H1 (cell line): Measurements from ENCODE around the gene KRT37. TPM values are rescaled to one million over a fixed set of nuclear protein-coding genes. Genes with fewer than 3 reads are reported as not detected.

Experiments
- CTBP2 ChIP-seq: IDR thresholded peaks from 2 replicates; pipeline ENCODE4 v1.7.0; 2011; ENCODE audit warnings: borderline replicate concordance, mild to moderate bottlenecking, moderate library complexity, mixed read lengths, low read length; ENCODE audit not compliant: insufficient read depth, insufficient read length
- EZH2 ChIP-seq: fragments of 200-600 bp; sonication (generic); IDR thresholded peaks from 2 replicates; pipeline ENCODE4 v1.7.1; 2012; ENCODE audit warnings: low read depth, mild to moderate bottlenecking, moderate library complexity, low read length, inconsistent platforms; ENCODE audit not compliant: severe bottlenecking
- TAF1 ChIP-seq: IDR thresholded peaks from 2 replicates; pipeline ENCODE4 v1.6.1; 2011; ENCODE audit warnings: mild to moderate bottlenecking, low read depth, low read length
- polyA plus RNA-seq, 7 experiments: library from polyadenylated mRNA; depleted of rRNA in 3 of 7; stranded (reverse) in 5 of 7; unstranded in 2 of 7; fragments of >200 nt in 5 of 7; fragments of 200-250 nt in 2 of 7; gene quantifications; 1 replicate in 5 of 7; 2 replicates in 1 of 7; 4 replicates in 1 of 7; pipeline versions ENCODE4 v1.2.1 to v1.2.3, GENCODE V29; 2011 to 2013; ENCODE audit warnings: missing spikeins in 2 of 7, mixed read lengths in 2 of 7
- total RNA-seq: library from RNA; stranded (reverse); fragmentation: NEBNext Ultra II Directional; extraction: Animal tissue kit (Norgen Biotek cat#: 25700); gene quantifications from 2 replicates; pipeline ENCODE4 v1.2.1, GENCODE V29; 2021
- TF ChIP-seq, protein P1 (sequence below): IDR thresholded peaks from 2 replicates; pipeline ENCODE4 v1.6.1; 2011; ENCODE audit warnings: low read depth, mild to moderate bottlenecking, low read length; ENCODE audit not compliant: insufficient read depth

Gene KRT37
- total and polyA plus RNA-seq, 2 of the 8 experiments (the other 6 are each of a cell fraction or from before 2014, with no cell fraction given): not detected

- TF ChIP-seq, protein P1, sequence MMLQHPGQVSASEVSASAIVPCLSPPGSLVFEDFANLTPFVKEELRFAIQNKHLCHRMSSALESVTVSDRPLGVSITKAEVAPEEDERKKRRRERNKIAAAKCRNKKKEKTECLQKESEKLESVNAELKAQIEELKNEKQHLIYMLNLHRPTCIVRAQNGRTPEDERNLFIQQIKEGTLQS: no peak
- TF ChIP-seq CTBP2 (no peak), EZH2 (no peak), TAF1 (no peak)
- TF ChIP-seq, all 59 proteins: peak for 0
Observed at GRCh38 chr17:41451154-41451728, 26.9 kb upstream of the KRT37 start (continued).
